ENCODE measurements around the gene RETN. TPM values are rescaled to one million over a fixed set of nuclear protein-coding genes. Genes with fewer than 3 reads are reported as not detected.

Gene RETN, protein sequence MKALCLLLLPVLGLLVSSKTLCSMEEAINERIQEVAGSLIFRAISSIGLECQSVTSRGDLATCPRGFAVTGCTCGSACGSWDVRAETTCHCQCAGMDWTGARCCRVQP
- not detected in 2 replicates for total RNA-seq (2021)
- Bru-seq, nascent RNA, result not detected
- not detected for BruChase-seq, experiment 1, labeled RNA remaining after a 2-hour chase
- BruChase-seq, experiment 2, labeled RNA remaining after a 6-hour chase, result not detected
- long read RNA-seq, result 0 reads

DNA sequence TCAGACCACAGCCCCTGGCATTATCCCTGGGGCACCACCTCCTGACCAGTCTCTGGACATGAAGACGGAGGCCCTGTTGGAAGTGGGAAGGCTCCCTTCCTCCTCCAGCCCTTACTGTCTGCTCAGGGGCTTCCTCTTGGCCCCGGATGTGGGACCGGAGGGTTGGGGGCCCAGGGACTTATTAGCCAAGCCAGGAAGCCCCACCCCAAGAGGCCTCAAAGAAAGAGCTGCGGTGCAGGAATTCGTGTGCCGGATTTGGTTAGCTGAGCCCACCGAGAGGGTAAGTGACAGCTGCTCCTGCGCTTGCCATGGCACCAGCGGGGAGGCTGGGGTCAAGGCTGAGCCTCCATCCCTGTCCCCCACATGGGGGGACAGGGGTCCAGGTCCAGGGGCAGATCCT is at the start of gene RETN:
Gene RETN (plus strand): TSS at position 208 of the 400 bp plus-strand sequence. CDS start 278 bp downstream, outside the sequence.
- intact Hi-C loops (cut with micrococcal nuclease; ENCODE audit: unreplicated experiment), result no loop called here
- ChIA-PET CTCF (no interaction called here), POLR2A (ENCODE audit: low non-redundant PET) (no interaction called here)
- DNase-seq (ENCODE audit: low spot score), result no peak
- H3K36me3 ChIP-seq (ENCODE audit: insufficient read depth, low read length, poor library complexity, severe bottlenecking), result no peaks in the 10 kb centered on the region
- H3K4me3 ChIP-seq (ENCODE audit: low read depth, low read length, poor library complexity, severe bottlenecking), result no peak within 1 kb of the TSS
- no peaks in the 10 kb centered on the region for H3K9me3 ChIP-seq (ENCODE audit: low read depth, low read length, poor library complexity, severe bottlenecking)
- no peak within 1 kb of the TSS for H3K27ac ChIP-seq (ENCODE audit: low read depth, low read length, poor library complexity, severe bottlenecking)
- TF ChIP-seq, protein P1, sequence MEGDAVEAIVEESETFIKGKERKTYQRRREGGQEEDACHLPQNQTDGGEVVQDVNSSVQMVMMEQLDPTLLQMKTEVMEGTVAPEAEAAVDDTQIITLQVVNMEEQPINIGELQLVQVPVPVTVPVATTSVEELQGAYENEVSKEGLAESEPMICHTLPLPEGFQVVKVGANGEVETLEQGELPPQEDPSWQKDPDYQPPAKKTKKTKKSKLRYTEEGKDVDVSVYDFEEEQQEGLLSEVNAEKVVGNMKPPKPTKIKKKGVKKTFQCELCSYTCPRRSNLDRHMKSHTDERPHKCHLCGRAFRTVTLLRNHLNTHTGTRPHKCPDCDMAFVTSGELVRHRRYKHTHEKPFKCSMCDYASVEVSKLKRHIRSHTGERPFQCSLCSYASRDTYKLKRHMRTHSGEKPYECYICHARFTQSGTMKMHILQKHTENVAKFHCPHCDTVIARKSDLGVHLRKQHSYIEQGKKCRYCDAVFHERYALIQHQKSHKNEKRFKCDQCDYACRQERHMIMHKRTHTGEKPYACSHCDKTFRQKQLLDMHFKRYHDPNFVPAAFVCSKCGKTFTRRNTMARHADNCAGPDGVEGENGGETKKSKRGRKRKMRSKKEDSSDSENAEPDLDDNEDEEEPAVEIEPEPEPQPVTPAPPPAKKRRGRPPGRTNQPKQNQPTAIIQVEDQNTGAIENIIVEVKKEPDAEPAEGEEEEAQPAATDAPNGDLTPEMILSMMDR (conservative IDR thresholded peaks at IDR 0.05; ENCODE audit: low read depth, low read length), result no peak
- no peak for TF ChIP-seq EZH2 (IDR thresholded peaks at IDR 0.05; ENCODE audit: borderline replicate concordance, low read depth, low read length, poor library complexity, severe bottlenecking)
- H3K4me1 ChIP-seq (ENCODE audit: insufficient read depth, low read length, poor library complexity, severe bottlenecking), result no peaks in the 10 kb centered on the region
- no TSS peak for BruUV-seq (replicated peaks)
- no peaks in the 10 kb centered on the region for H3K27me3 ChIP-seq (replicated peaks; ENCODE audit: insufficient read depth, low read depth, low read length, poor library complexity)

DNA sequence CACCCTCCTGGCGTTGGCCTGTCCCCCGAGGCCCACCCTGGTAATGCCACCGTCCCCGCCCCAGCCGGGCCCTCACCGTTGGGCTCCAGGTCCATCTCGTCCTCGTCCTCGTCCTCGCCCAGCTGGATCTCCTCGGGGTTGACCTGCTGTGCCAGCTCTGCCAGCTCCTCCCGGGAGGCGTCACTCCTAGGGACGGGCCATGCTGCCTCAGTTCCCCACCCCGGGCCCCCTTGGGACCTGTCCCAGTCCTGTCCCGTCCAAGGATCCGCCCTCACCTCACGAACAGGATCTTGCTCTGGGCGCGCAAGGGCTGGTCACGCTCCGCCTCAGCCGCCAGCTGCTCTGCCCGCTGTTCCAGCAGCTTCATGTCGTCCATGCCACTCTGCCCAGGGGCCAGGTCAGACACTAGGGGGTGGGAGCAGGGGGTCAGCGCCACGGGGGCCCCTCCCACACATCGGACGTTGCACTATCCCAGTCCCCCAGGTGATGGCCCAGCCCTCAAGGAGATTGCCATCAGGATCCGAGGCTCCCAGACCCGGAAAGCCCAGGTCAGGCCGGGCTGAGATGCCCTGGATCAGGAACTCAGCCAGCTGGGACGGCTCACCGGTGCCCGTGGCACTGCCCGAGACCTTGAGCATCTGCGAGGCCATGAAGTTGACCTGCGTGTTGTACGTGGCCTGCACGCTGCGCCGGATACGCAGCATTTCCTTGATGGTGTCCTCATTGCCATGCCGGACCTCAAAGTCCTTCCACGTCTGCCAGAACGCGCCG is 49.0 kb upstream of the RETN start:
- H3K4me3 ChIP-seq (ENCODE audit: low read depth, low read length, poor library complexity, severe bottlenecking), result no peak overlapping the region
- H3K27ac ChIP-seq (ENCODE audit: low read depth, low read length, poor library complexity, severe bottlenecking), result no peak overlapping the region
- TF ChIP-seq, protein P1 (conservative IDR thresholded peaks at IDR 0.05; ENCODE audit: low read depth, low read length), result no peak
- no peak for TF ChIP-seq EZH2 (IDR thresholded peaks at IDR 0.05; ENCODE audit: borderline replicate concordance, low read depth, low read length, poor library complexity, severe bottlenecking)
- no peaks in the 10 kb centered on the region for H3K27me3 ChIP-seq (replicated peaks; ENCODE audit: insufficient read depth, low read depth, low read length, poor library complexity)
- ChIA-PET CTCF (no interaction called here), POLR2A (ENCODE audit: low non-redundant PET) (no interaction called here)
- TSS peak; percentile 65 for BruUV-seq (replicated peaks)
- peaks cover 23% of the 10 kb centered on the region for H3K36me3 ChIP-seq (ENCODE audit: insufficient read depth, low read length, poor library complexity, severe bottlenecking)
- intact Hi-C loops (cut with micrococcal nuclease; ENCODE audit: unreplicated experiment), result no loop called here
- H3K4me1 ChIP-seq (ENCODE audit: insufficient read depth, low read length, poor library complexity, severe bottlenecking), result no peaks in the 10 kb centered on the region
- DNase-seq (ENCODE audit: low spot score), result no peak
- H3K9me3 ChIP-seq (ENCODE audit: low read depth, low read length, poor library complexity, severe bottlenecking), result no peaks in the 10 kb centered on the region

DNA sequence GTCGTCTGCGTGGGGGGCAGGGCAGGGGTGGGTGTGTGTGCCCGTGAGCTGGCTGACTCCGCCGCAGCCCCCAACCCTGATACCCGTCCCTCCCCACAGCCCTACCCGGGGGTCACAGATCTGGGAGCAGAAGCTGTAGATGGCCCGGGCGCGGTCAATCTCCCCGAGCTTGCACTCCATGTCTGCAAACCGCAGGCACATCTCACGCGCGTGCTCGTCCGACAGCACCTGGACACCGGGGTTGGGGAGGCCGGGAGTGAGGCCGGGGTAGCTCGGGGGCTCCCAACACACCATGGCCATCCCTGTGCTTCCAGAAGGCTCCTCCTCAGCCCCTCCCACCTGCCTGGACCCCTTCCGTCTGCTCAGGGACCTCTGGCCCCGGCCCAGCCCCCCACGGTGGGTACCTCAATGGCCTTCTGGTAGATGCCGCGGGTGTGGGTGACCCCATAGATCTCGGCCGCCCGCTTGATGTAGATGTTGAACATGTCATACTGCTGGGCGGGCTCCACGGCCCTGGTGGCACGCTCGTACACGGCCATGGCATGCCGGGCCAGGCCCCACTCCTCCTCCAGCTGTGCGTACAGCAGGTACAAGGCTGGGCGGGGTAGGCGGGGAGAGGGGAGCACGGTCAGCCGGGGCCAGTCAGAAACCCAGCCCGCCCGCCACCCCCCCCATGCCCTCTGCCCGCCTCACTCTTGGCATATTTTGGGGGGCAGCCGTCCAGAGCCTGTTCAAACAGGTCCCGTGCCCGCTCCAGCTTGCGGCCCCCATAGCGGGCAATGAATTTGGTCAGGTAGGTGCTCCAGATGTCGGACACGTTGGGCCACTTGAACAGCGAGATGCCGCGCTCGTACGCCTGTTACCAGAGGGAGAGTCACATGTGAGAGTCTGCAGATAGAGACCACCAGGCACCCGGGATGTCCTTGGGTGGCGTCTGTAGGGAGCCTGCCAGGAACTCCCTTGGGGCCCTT is 48.1 kb upstream of the RETN start:
- H3K9me3 ChIP-seq (ENCODE audit: low read depth, low read length, poor library complexity, severe bottlenecking), result no peaks in the 10 kb centered on the region
- H3K27me3 ChIP-seq (replicated peaks; ENCODE audit: insufficient read depth, low read depth, low read length, poor library complexity), result no peaks in the 10 kb centered on the region
- no peaks in the 10 kb centered on the region for H3K4me1 ChIP-seq (ENCODE audit: insufficient read depth, low read length, poor library complexity, severe bottlenecking)
- no peak overlapping the region for H3K4me3 ChIP-seq (ENCODE audit: low read depth, low read length, poor library complexity, severe bottlenecking)
- TF ChIP-seq, protein P1 (conservative IDR thresholded peaks at IDR 0.05; ENCODE audit: low read depth, low read length), result no peak
- TF ChIP-seq EZH2 (IDR thresholded peaks at IDR 0.05; ENCODE audit: borderline replicate concordance, low read depth, low read length, poor library complexity, severe bottlenecking), result no peak
- H3K36me3 ChIP-seq (ENCODE audit: insufficient read depth, low read length, poor library complexity, severe bottlenecking), result peaks cover 25% of the 10 kb centered on the region
- POLR2A ChIA-PET (ENCODE audit: low non-redundant PET), result no interaction called here
- no peak for DNase-seq (ENCODE audit: low spot score)
- H3K27ac ChIP-seq (ENCODE audit: low read depth, low read length, poor library complexity, severe bottlenecking), result no peak overlapping the region
- BruUV-seq (replicated peaks), result no TSS peak
- CTCF ChIA-PET, result no interaction called here
- intact Hi-C loops (cut with micrococcal nuclease; ENCODE audit: unreplicated experiment), result no loop called here

Measured in A673 (cell line).